ENCODE measurements around the gene TIMM23B. TPM values are rescaled to one million over a fixed set of nuclear protein-coding genes. Genes with fewer than 3 reads are reported as not detected.

Gene TIMM23B
- polyA plus RNA-seq, 1 donor from 2014 or later = 18.5 TPM

DNA sequence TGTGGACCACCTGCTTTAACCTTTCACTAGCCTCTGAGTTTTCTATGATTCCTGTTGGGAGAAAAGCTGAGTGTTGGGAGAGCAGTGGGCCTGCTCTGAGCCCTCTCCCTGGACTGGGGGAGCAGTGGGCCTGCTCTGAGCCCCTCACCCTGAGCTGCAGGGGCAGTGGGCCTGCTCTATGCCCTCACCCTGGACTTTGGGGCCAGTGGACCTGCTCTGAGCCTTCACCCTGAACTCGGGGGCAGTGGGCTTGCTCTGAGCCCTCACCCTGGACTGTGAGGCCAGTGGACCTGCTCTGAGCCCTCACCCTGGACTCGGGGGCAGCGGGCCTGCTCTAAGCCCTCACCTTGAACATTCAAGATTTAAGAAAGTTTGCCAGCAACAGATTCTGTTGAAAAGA is 79.8 kb downstream of the TIMM23B start:
- Mint-ChIP-seq H3K4me1 (no peaks in the 10 kb centered on the region), H3K9me3 (no peaks in the 10 kb centered on the region), H3K4me3 (no peak overlapping the region), H3K36me3 (no peaks in the 10 kb centered on the region), H3K27ac (peak overlapping the region in 1 of 3 donors; percentile 59), H3K27me3 (peaks cover 13% of the 10 kb centered on the region)

Other genes with a start within 250 kb of the TIMM23B start
- gene OGDHL, start 179.7 kb upstream of the TIMM23B start, polyA plus RNA-seq = not detected
- gene PARG, start within 50 bp of the TIMM23B start, polyA plus RNA-seq = 16.7 TPM
- gene AGAP6, start 46.4 kb downstream of the TIMM23B start, polyA plus RNA-seq = 2.8 TPM
- gene WASHC2A, start 125.9 kb downstream of the TIMM23B start, polyA plus RNA-seq = 29.9 TPM

Measured in IgD-negative memory B cell (primary cell).